ENCODE data around the gene OR5AC2.
A peak's percentile ranks its signal among the peaks of the same experiment; 100 is the strongest.

The OR5AC2 gene, protein sequence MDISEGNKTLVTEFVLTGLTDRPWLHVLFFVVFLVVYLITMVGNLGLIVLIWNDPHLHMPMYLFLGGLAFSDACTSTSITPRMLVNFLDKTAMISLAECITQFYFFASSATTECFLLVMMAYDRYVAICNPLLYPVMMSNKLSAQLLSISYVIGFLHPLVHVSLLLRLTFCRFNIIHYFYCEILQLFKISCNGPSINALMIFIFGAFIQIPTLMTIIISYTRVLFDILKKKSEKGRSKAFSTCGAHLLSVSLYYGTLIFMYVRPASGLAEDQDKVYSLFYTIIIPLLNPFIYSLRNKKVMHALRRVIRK

DNA sequence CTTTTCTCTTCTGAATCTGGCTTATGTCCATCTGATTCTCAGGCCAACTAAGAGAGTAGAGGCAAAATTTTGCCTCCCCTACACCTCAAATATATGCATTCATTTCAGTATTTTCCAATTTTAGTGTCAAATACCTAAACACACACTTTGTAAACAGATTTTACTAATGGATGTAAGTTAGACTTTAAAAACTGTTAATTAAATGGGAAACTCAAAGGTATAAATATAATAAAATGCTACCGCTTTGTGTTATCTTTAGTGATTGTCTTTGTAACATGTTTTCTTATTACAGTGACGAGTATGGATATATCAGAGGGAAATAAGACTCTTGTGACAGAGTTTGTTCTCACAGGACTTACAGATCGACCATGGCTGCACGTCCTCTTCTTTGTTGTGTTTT, at the start of gene OR5AC2:
TSS of gene OR5AC2 (plus strand) at position 301 of the 400 bp plus-strand sequence. CDS start at position 301, 0 bp downstream.
- no peak for DNase-seq (ENCODE audit: low read depth, low spot score)

DNA sequence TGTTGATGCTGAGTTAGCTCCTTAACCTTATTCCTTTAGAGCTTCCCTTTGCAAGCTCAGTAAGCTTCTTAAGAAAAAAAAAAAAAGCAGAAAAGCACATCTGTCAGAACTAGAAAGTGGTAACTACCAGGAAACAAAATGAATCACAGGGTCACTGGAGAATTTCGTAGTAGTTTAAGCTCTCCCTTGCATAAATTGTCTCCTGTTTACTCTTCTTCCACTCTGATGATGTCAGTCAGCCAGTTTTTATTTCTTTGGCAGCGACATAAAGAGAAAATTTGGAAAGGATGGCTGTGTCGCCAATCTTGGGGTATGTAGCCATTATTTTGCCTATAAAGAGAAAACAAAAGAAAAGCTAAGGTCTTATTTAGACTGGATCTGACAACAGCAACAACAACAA, 48.7 kb upstream of the OR5AC2 start:
- DNase-seq (ENCODE audit: low read depth, low spot score), result no peak

DNA sequence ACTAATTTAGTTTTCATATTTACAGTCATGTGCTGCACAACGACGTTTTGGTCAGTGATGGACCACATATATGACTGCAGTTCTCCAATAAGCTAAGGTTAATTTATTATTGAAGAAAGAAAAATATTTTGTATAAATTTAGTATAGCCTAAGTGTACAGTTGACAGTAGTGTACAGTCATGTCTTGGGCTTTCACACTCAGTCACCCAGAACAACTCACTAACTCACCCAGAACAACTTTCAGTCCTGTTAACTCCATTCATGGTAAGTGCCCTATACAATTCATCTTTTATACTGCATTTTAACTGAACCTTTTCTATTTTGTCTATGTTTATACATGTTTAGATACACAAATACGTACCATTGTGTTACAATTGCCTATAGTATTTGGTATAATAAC, 48.1 kb upstream of the OR5AC2 start:
- no peak for DNase-seq (ENCODE audit: low read depth, low spot score)

DNA sequence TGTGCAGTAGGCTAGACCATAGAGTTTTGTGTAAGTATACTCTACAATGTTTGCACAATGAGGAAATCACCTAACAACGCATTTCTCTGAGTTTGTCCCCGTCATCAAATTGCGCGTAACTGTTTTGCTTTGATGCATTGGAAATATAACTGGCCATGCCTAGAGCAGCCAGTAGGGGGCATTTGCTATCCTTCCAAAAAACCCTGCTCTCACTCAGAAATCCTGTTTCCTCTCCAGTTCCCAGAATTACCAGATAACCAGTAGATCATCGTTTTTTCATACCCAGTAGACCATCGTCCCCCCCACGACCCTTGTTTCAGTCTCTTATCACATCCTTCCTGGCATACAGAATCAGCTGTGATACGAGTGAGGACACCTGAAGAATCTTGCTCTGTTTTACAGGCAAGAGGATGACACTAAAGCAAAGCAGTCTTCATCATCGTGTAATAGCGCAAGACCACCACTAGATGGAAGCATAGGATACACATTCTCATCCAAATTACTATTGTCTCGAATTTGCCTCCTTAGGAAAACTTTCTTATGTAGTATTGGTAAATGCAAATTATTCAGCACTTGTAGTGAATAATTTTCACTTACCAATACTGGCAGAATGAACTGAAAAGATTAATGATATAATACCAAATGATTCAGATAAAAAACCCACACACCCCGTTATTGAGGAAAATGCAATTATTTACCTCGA, 47.5 kb upstream of the OR5AC2 start:
- peak; percentile 21 for DNase-seq (ENCODE audit: low read depth, low spot score)

DNA sequence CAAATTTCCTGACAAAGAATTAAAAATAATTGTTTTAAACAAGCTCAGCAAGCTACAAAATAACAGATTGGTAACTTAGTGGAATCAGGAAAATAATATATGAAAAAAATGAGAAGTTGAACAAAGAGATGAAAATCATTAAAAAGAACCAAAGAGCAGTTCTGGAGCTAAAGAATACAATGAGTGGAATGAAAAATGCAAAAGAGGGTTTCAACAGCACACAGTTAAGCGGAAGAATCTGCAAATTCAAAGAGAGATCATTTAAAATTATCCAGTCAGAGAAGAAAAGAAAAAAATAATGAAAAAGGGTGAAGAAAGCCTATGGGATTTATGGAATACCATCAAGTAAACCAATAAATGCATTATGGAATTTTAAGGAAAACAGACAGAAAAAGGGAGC, 45.6 kb upstream of the OR5AC2 start:
- DNase-seq (ENCODE audit: low read depth, low spot score), result no peak

DNA sequence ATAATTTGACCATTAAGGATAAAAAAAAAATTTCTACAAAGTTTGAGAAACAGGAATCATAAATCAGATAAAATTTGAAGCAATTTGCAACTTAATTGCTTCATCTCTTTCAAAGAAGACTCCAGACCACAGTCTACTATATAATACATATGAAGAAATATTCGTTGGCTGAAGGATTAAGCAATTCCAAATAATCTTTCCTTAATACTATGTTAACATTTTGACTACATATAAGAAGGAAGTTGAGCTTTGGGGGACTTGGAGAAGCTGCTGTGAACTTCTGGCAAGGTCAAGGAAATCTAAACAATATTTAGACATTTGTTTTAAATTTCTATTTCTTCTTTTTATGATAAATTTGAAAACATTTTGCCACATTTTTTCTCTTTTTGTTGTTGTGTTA, 38.4 kb upstream of the OR5AC2 start:
- DNase-seq (ENCODE audit: low read depth, low spot score), result no peak

DNA sequence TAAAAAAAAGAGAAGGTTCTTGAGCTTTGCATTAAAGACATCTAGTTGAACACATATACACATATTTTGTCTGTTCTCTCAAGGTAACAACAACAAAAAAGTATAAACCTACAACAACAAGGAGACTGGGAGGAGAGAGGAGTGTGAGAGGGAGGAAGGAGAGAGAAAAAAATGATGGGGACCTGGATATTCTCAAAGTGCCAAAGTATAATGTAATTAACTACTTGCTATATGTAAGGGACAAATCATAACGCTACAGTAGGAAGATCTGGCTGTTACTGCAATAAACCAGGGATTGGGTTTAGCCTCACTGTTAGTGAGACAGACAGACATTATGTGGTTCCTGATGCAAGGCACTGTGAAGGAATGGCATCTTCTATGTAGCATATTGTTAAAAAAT, 37.7 kb upstream of the OR5AC2 start:
- DNase-seq (ENCODE audit: low read depth, low spot score), result no peak

DNA sequence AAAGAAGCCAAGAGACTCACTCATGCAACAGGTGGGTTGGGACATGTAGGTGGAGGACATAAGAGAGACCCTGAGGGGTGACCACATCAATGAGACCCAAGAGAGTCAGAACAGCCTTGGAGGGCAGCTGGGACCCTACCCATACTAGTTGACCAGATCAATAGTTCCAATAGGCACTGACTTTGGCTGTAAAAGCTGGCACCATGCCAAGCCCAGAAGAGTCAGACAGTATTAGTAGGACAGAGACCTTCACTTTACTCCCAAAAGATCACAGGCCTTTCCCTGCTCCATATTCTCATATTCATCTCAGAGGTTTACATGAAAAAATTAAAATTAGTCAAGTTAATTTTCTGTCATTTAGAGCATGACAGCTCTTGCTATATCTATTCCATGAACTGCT, 30.9 kb upstream of the OR5AC2 start:
- DNase-seq (ENCODE audit: low read depth, low spot score), result no peak

DNA sequence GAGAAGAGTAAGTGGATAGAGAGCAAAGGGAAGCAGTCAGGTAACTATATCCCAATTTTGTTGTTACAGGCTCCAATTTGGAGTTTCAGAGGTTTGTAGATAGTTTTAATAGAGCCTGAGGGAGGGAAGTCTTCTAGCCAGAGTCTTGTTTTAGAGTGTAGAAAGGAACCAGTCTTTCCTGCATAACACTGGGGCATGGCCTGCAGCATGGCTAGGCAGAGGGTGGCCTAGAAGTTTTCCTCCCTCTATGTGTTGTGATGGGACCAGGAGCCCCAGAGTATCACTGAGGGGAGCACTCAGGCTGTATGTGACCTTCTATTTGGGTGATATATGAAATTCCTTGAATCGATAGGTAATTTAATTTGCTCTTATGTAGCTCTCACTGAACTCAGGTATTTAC, 29.3 kb upstream of the OR5AC2 start:
- DNase-seq (ENCODE audit: low read depth, low spot score), result no peak

DNA sequence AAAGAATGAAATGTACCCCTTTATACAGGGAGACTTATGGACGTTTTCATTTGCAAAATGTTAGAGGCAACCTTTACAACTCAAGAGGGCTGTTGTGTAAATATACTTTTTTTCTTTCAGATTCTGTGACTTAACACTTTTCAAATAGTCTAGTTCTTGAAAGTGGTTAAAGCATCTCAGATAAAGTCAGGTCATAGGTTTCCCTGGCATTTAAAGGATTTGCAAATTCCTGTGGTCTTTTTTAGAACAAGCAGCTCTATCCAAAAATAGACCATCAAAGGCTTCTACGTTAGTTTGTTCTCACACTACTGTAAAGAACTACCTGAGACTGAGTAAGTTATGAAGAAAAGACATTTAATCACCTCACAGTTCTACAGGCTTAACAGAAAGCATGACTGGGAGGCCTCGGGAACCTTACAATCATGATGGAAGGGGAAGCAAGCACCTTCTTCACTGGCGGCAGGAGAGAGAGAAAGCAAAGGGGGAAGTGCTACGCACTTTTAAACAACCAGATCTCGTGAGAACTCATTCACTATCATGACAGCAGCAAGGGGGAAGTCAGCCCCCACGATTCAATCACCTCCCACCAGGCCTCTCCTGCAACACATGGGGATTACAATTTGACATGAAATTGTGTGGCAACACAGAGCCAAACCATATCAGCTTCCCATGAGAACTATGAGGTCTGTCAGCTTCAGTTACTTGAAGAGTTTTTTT, 28.6 kb upstream of the OR5AC2 start:
- no peak for DNase-seq (ENCODE audit: low read depth, low spot score)

DNA sequence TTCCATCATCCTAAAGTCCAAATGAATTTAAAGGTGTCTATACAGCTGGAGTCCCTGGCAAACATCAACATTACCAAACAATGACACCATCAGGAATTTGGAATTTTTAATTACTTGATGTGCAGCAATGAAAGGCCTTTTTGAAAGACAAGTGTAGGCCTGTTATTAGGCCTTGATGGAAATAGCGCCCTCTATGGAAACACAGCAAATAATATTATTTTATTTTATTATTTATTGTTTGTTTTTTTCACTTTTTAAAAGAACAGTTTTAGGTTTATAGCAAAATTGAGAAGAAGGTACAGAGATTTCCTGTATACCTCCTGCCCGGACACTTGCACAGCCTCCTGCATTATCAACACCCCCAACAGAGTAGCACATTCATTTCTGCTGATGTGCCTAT, 18.1 kb upstream of the OR5AC2 start:
- no peak for DNase-seq (ENCODE audit: low read depth, low spot score)

DNA sequence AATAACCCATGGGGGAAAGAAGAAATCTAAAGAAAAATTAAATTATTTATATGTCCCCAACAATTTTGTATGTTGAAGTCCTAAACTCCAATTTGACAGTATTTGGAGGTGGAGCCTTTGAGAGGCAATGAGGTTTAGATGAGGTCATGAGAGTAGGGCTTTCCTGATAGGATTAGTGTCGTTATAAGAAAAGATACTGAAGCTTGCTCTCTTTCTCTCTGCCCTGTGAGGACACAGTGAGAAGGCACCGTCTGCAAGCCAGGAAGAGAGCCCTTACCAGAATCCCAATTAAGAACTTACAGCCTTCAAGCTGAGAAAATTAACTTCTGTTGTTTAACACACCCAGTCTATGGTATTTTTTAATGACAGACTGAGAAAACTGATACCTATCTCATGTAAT, 16.1 kb upstream of the OR5AC2 start:
- no peak for DNase-seq (ENCODE audit: low read depth, low spot score)

DNA sequence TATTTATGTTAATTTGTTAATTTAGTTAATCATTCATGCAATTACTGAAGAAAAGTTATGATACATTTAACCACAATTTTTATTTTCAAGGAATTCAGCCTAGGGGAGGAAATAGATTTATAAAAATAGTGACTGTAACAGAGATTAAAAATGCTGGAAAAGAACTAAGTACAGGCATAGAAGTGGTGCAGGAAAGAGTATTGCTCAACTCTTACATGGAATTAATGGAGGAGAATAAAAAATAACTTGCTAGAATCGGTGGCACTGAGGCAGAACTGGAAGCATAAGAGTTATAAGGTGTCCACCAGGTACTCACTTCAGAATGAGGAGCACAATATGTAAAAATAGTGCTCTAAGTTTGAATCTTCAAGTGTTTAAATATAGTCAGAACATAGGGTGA, 13.5 kb upstream of the OR5AC2 start:
- DNase-seq (ENCODE audit: low read depth, low spot score), result no peak

DNA sequence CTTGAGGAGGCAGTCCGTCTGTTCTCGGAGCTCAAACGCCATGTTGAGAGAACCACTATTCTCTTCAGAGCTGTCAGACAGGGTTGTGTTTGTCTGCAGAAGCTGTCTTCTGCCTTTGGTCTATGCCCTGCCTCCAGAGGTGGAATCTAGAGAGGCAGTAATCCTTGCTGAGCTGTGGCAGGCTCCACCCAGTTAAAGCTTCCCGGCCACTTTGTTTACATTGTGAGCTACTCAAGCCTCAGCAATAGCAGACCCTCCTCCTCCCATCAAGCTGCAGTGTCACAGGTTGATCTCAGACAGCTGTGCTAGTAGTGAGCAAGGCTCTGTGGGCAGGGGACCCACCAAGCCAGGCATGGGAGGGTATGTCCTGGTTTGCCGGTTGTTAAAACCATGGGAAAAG, 8.9 kb downstream of the OR5AC2 start:
- no peak for DNase-seq (ENCODE audit: low read depth, low spot score)

DNA sequence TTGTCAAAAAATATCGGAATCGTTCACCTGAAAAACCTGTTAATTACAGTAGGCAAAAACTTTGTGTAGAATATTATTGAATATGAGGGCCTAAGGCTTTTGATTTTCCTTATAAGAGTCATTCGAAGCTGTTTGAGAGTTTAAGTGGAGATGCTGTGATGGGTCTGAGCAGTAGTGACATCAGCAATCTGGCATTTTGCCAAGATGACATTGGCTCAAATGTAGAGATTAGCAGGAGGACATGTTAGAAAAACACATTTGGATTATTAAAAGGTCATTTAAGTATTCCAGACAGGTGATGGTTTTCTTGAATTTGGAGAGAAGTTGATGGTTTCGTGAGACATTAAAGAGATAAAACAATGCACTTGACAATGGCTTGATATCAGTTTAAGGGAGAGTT, 12.9 kb downstream of the OR5AC2 start:
- DNase-seq (ENCODE audit: low read depth, low spot score), result no peak

DNA sequence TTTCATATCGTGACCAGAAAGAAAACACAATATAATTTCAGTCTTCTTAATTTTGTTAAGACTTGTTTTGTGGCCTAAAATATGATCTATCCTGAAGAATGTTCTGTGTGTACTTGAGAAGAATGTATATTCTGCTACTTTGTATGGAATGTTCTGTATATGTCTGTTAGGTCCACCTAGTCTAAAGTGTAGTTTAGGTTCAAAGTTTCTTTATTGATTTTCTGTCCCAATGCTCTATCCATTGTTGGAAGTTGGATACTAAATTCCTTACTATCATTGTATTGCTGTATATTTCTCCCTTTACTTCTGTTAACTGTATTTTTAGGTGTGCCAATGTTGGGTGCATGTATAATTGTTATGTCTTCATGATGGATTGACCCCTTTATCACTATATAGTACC, 21.2 kb downstream of the OR5AC2 start:
- DNase-seq (ENCODE audit: low read depth, low spot score), result no peak

DNA sequence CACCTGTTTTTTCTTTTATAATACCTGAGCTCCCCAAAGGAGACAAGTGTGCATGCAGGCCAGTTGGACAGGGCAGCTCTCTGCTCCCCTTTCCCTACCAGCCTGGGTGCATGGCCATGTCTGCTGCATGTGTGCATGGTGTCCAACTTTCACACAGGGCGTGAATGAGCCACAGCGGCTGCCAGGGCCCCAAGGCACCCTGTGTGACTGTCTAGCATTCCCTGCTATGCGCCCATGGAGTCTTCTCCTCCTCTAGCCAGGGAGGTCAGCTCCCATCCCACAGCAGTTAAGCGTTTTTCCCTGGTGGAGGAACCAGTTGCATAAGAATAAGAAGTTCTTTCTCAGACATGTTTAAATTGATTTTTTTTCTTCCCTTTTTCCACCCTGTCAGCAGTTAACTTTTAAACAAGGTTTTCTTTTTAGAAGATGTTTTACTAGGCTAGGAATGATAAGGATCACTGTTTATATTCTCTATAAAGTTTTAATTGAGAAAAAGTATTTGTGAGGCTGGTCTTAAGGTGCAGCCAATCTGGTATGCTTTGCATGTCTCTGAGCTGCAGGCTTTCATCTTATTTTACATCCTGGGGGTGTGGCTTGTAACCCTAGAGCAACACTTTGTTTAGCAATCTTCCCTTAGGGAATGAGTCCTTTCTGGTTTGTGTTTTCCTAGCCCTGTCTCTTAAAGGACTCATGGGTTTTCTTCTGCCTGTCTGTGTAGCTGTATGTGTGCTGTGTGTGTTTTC, 23.0 kb downstream of the OR5AC2 start:
- no peak for DNase-seq (ENCODE audit: low read depth, low spot score)

DNA sequence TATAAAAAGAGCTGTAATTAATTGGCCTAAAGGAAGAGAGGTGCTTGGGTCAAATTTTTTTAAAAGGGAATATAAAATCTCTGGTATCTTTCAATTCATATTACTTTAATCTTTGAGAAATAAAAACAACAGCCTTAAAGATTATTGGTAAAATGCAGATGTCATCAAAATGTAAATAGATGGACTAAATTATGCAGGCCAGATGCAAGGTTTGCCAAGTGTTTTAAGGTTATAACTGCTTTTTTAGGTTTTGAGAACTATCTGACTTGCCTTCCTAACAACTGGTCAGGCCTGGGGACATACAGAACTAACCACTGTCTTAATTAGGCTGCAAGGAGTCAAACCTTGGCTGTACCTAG, 23.6 kb downstream of the OR5AC2 start:
- no peak for DNase-seq (ENCODE audit: low read depth, low spot score)

DNA sequence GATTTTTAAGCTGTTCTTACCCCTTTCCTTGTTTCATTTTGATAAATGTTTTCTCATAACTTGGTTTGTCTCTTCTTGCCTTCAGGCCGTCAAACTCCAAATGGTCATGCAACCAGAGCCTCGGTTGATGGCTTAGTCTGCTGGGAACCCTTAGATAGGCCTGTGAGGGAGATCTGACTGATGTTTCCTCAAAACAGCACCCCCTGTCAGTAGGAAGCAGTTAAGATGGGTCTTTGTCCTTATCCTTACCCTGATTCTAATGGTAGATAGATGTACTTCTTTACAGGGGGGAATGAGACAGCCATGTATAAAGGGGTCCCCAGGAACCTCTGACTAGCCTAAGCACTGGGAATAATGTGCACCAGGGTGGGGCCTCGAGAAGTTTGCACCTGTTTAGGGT, 27.3 kb downstream of the OR5AC2 start:
- DNase-seq (ENCODE audit: low read depth, low spot score), result no peak

DNA sequence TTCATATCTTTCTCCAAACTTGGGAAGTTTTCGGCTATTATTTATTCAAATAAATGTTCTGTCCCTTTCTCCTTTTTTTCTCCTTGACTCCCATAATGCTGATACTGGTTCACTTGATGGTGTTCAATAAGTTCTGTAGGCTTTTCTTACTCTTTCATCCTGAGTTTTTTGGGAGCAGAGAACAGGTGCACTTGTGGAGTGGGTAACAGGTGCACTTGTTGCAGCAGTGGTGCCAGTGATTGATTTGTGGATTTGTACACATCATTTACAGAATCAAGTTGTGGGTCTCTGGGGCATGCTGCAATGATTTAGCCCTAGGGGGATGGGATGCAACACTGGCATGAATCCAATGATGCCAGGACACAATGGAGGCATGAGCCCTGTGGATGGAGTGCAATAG, 28.7 kb downstream of the OR5AC2 start:
- DNase-seq (ENCODE audit: low read depth, low spot score), result no peak

DNA sequence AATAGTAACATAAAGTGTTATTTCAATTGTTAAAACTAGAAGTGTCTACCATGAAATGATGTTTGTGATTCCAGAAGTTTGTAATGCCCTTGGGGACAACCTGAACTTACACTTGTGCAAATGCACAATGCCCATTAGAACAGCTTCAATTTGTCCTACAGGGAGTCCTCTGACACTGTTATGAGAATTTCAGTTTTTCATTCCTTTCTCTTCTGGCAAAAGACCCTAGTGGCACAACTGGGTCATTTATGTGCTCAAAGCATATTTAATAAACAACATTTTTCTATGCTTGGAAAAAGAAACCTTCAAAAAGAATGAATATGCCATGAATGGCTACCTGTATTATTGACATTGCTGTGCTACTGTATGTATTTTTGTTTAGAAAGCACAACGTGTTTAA, 43.4 kb downstream of the OR5AC2 start, which contains the start of gene OR5H1:
TSS of gene OR5H1 (plus strand) at position 301 of the 400 bp plus-strand sequence. CDS start 1,977 bp downstream, outside the sequence.
- no peak for DNase-seq (ENCODE audit: low read depth, low spot score)

DNA sequence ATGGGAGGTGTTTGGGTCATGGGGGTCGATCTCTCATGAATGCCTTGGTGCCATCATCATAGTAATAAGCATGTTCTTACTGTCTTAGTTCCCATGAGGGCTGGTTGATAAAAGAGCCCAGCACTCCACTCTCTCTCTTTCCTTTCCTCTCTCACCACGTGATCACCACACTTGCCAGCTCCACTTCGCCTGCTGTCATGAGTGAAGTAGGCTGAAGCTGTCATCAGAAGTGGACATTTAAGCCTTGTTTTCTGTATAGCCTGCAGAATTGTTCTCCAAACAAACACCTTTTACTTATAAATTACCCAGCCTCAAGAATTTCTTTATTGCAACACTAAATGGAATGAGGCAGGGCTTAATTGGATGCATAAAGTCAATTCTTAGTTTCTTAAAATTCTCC, 49.7 kb downstream of the OR5AC2 start:
- DNase-seq (ENCODE audit: low read depth, low spot score), result no peak
